Neural cell (in vitro differentiated cells): ENCODE data around the gene ATG2B.

Experiments
- CTCF ChIP-seq: fragments of 450-650 bp; IDR thresholded peaks from 2 replicates; pipeline ENCODE4 v1.5.1; 2014; ENCODE audit warnings: antibody characterized with exemption, mild to moderate bottlenecking, moderate library complexity; ENCODE audit not compliant: poor library complexity, severe bottlenecking
- EP300 ChIP-seq: fragments of 450-650 bp; conservative IDR thresholded peaks from 2 replicates; pipeline ENCODE4 v1.6.1; 2014; ENCODE audit warnings: antibody characterized with exemption, mild to moderate bottlenecking, moderate library complexity; ENCODE audit not compliant: poor library complexity, severe bottlenecking
- EZH2 ChIP-seq: fragments of 200-600, 300-800 bp; shearing (Covaris generic), sonication (generic); IDR thresholded peaks from 2 replicates; pipeline ENCODE4 v1.6.1; 2014; ENCODE audit warnings: antibody characterized with exemption, low read length, borderline replicate concordance, mild to moderate bottlenecking; ENCODE audit not compliant: insufficient read depth, poor library complexity, severe bottlenecking
- RAD21 ChIP-seq: fragments of 450-650 bp; conservative IDR thresholded peaks from 2 replicates; pipeline ENCODE4 v1.6.1; 2014; ENCODE audit warnings: antibody characterized with exemption, mild to moderate bottlenecking, moderate library complexity
- TAF1 ChIP-seq: IDR thresholded peaks from 2 replicates; pipeline ENCODE4 v1.6.1; 2012; ENCODE audit warnings: low read depth

- no peak for TF ChIP-seq EP300
- no peak for TF ChIP-seq CTCF
- no peak for TF ChIP-seq EZH2
- TF ChIP-seq RAD21, result no peak
- TF ChIP-seq TAF1, result no peak
Measured at GRCh38 chr14:96384053-96384452, 20.9 kb upstream of the ATG2B start.
